Measurements from ENCODE around the gene CFAP70.

DNA sequence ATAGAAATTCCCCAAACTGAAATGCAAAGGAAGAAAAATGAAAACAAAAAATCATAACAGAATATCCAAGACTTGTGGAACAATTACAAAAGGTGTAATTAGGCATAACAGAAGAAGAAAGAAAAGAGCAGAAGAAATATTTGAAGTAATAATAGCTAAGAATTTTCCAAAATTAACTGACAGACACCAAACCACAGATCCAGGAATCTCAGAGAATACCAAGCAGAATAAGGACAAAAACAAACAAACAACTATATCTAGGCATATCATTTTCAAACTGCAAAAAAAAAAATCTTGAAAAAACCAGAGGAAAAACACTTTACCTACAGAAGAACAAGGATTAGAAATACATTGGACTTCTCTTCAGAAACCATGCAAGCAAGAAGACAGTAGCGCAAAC, 25.5 kb downstream of the CFAP70 start:
- TF ChIP-seq, protein P1, sequence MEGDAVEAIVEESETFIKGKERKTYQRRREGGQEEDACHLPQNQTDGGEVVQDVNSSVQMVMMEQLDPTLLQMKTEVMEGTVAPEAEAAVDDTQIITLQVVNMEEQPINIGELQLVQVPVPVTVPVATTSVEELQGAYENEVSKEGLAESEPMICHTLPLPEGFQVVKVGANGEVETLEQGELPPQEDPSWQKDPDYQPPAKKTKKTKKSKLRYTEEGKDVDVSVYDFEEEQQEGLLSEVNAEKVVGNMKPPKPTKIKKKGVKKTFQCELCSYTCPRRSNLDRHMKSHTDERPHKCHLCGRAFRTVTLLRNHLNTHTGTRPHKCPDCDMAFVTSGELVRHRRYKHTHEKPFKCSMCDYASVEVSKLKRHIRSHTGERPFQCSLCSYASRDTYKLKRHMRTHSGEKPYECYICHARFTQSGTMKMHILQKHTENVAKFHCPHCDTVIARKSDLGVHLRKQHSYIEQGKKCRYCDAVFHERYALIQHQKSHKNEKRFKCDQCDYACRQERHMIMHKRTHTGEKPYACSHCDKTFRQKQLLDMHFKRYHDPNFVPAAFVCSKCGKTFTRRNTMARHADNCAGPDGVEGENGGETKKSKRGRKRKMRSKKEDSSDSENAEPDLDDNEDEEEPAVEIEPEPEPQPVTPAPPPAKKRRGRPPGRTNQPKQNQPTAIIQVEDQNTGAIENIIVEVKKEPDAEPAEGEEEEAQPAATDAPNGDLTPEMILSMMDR (IDR thresholded peaks at IDR 0.05; ENCODE audit: insufficient read depth, low read length) = no peak
- TF ChIP-seq REST (IDR thresholded peaks at IDR 0.05; ENCODE audit: insufficient replicate concordance, low read depth) (no peak), POLR2AphosphoS5 (IDR thresholded peaks at IDR 0.05; ENCODE audit: low read depth) (no peak), GABPA (IDR thresholded peaks at IDR 0.05; ENCODE audit: low read depth) (no peak)
